ENCODE results near the gene NADSYN1. TPM values are rescaled to one million over a fixed set of nuclear protein-coding genes. Genes with fewer than 3 reads are reported as not detected.

NADSYN1 gene
- total RNA-seq, 2 experiments from 2014 or later = 59.1 to 64.5 TPM

GRCh38 chr11:71485466-71485865 lies 32.5 kb downstream of the NADSYN1 start:
- ChIA-PET CTCF (no interaction called here), POLR2A (no interaction called here)

- CTCF ChIA-PET = no interaction called here
- POLR2A ChIA-PET = no interaction called here
Measured at GRCh38 chr11:71486320-71486719, 33.3 kb downstream of the NADSYN1 start.

GRCh38 chr11:71488681-71489270 lies 35.8 kb downstream of the NADSYN1 start:
- CTCF ChIA-PET = no interaction called here
- POLR2A ChIA-PET = no interaction called here

GRCh38 chr11:71489311-71490043 lies 36.5 kb downstream of the NADSYN1 start:
- POLR2A ChIA-PET = no interaction called here

GRCh38 chr11:71490044-71490730 lies 37.2 kb downstream of the NADSYN1 start:
- POLR2A ChIA-PET = no interaction called here
- CTCF ChIA-PET = no interaction called here

More at GRCh38 chr11:71489311-71490043, 36.5 kb downstream of the NADSYN1 start:
- CTCF ChIA-PET = no interaction called here

GRCh38 chr11:71490731-71491390 lies 37.9 kb downstream of the NADSYN1 start:
- ChIA-PET POLR2A (no interaction called here), CTCF (no interaction called here)

- CTCF ChIA-PET = no interaction called here
- POLR2A ChIA-PET = no interaction called here
Measured at GRCh38 chr11:71491531-71491930, 38.5 kb downstream of the NADSYN1 start.

- CTCF ChIA-PET = no interaction called here
- POLR2A ChIA-PET = no interaction called here
Measured at GRCh38 chr11:71491940-71492339, 38.9 kb downstream of the NADSYN1 start.

- POLR2A ChIA-PET = no interaction called here
- CTCF ChIA-PET = no interaction called here
Measured at GRCh38 chr11:71495286-71496230, 42.6 kb downstream of the NADSYN1 start.

- ChIA-PET CTCF (no interaction called here), POLR2A (no interaction called here)
Measured at GRCh38 chr11:71496421-71496820, 43.4 kb downstream of the NADSYN1 start.

GRCh38 chr11:71498091-71498490 lies 45.1 kb downstream of the NADSYN1 start:
- ChIA-PET CTCF (no interaction called here), POLR2A (no interaction called here)

GRCh38 chr11:71499125-71499524 lies 46.1 kb downstream of the NADSYN1 start:
- POLR2A ChIA-PET = no interaction called here
- CTCF ChIA-PET = no interaction called here

GRCh38 chr11:71499546-71499945 lies 46.5 kb downstream of the NADSYN1 start:
- ChIA-PET POLR2A (no interaction called here), CTCF (no interaction called here)

- ChIA-PET CTCF (no interaction called here), POLR2A (no interaction called here)
Measured at GRCh38 chr11:71500601-71501021, 47.6 kb downstream of the NADSYN1 start.

- ChIA-PET POLR2A (no interaction called here), CTCF (no interaction called here)
Measured at GRCh38 chr11:71501071-71501985, 48.3 kb downstream of the NADSYN1 start.

GRCh38 chr11:71502026-71502425 lies 49.0 kb downstream of the NADSYN1 start:
- POLR2A ChIA-PET = no interaction called here
- CTCF ChIA-PET = no interaction called here

- ChIA-PET POLR2A (no interaction called here), CTCF (no interaction called here)
Measured at GRCh38 chr11:71502871-71503435, 50.0 kb downstream of the NADSYN1 start.

- ChIA-PET CTCF (no interaction called here), POLR2A (no interaction called here)
Measured at GRCh38 chr11:71504531-71504930, 51.5 kb downstream of the NADSYN1 start.

- ChIA-PET CTCF (no interaction called here), POLR2A (no interaction called here)
Measured at GRCh38 chr11:71505001-71505400, 52.0 kb downstream of the NADSYN1 start.
